Measurements from ENCODE around the gene OBSCN. TPM values are rescaled to one million over a fixed set of nuclear protein-coding genes. Genes with fewer than 3 reads are reported as not detected.

The OBSCN gene
- total and polyA plus RNA-seq, 2 donors (not counting 3 experiments of a cell fraction or from before 2014, with no cell fraction given) = 1.5 to 2.9 TPM

DNA sequence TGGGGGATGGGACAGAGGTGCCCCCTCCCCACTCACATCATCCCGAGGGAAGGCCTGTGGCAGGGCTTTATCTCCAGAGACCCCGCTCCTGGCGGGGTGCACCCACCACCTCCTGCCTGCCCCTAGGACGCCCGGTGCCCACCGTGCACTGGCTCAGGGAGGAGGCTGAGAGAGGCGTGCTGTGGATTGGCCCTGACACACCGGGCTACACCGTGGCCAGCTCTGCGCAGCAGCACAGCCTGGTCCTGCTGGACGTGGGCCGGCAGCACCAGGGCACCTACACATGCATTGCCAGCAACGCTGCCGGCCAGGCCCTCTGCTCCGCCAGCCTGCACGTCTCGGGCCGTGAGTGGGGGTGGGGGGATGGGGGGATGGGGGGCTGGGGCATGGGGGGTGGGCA lies 127.1 kb downstream of the OBSCN start:
- no peak overlapping the region for H3K4me2 ChIP-seq (ENCODE audit: insufficient read depth, low read length)
- no peaks in the 10 kb centered on the region for H3K4me1 ChIP-seq (ENCODE audit: control insufficient read depth, extremely low read depth, insufficient read depth, low read length)
- H2AFZ ChIP-seq (ENCODE audit: low read depth, low read length) = no peak overlapping the region
- dilution Hi-C loops (cut with MboI; ENCODE audit: extremely low pct_ligation_motif_present, low sequenced_read_pairs) (no loop called here), intact Hi-C loops (cut with micrococcal nuclease) (no loop called here)
- no peak for TF ChIP-seq POLR2AphosphoS5 (IDR thresholded peaks at IDR 0.05; ENCODE audit: insufficient read depth, low read depth, low read length)
- TF ChIP-seq, protein P1, sequence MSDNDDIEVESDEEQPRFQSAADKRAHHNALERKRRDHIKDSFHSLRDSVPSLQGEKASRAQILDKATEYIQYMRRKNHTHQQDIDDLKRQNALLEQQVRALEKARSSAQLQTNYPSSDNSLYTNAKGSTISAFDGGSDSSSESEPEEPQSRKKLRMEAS (IDR thresholded peaks at IDR 0.05; ENCODE audit: insufficient read depth, insufficient read length) = no peak
- no peak for TF ChIP-seq JUN (IDR thresholded peaks at IDR 0.05; ENCODE audit: borderline replicate concordance, insufficient read depth, insufficient read length, low read depth)
- no peak for TF ChIP-seq FOS (IDR thresholded peaks at IDR 0.05; ENCODE audit: borderline replicate concordance, insufficient read depth, low read length)
- TF ChIP-seq GATA2 (IDR thresholded peaks at IDR 0.05; ENCODE audit: insufficient read depth, insufficient read length, low read depth, low read length) = no peak
- TF ChIP-seq MYC (IDR thresholded peaks at IDR 0.05; ENCODE audit: low read depth, low read length) = no peak
- no peak for TF ChIP-seq EZH2 (IDR thresholded peaks at IDR 0.05; ENCODE audit: borderline replicate concordance, low read depth, low read length, severe bottlenecking)
- TF ChIP-seq POLR2A (IDR thresholded peaks at IDR 0.05; ENCODE audit: low read depth, low read length) = no peak
- TF ChIP-seq, protein P2, sequence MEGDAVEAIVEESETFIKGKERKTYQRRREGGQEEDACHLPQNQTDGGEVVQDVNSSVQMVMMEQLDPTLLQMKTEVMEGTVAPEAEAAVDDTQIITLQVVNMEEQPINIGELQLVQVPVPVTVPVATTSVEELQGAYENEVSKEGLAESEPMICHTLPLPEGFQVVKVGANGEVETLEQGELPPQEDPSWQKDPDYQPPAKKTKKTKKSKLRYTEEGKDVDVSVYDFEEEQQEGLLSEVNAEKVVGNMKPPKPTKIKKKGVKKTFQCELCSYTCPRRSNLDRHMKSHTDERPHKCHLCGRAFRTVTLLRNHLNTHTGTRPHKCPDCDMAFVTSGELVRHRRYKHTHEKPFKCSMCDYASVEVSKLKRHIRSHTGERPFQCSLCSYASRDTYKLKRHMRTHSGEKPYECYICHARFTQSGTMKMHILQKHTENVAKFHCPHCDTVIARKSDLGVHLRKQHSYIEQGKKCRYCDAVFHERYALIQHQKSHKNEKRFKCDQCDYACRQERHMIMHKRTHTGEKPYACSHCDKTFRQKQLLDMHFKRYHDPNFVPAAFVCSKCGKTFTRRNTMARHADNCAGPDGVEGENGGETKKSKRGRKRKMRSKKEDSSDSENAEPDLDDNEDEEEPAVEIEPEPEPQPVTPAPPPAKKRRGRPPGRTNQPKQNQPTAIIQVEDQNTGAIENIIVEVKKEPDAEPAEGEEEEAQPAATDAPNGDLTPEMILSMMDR (IDR thresholded peaks at IDR 0.05; ENCODE audit: extremely low read depth in 1 of 2, insufficient read depth in 1 of 2, low read depth in 1 of 2, low read length in 2 of 2) = no peak
- H3K9me1 ChIP-seq (replicated peaks; ENCODE audit: control insufficient read depth, extremely low read depth, insufficient read depth, low read length) = no peaks in the 10 kb centered on the region
- FAIRE-seq (no peak), DNase-seq (ENCODE audit: low read depth, low spot score) (no peak)
- POLR2A ChIA-PET = no interaction called here
- H3K27me3 ChIP-seq (ENCODE audit: control insufficient read depth in 2 of 2, insufficient read depth in 2 of 2, low read length in 2 of 2) = no peaks in the 10 kb centered on the region
- H3K9ac ChIP-seq (replicated peaks; ENCODE audit: extremely low read depth, insufficient read depth, low read length) = no peak overlapping the region
- no TSS peak for BruUV-seq (replicated peaks)
- no peak overlapping the region for H3K4me3 ChIP-seq (replicated peaks in 1 of 3; ENCODE audit: insufficient read depth in 1 of 3, low read depth in 1 of 3, low read length in 3 of 3)
- H3K36me3 ChIP-seq (ENCODE audit: control insufficient read depth in 2 of 2, extremely low read depth in 1 of 2, insufficient read depth in 2 of 2, low read length in 2 of 2) = no peaks in the 10 kb centered on the region
- H3K9me3 ChIP-seq (replicated peaks; ENCODE audit: control insufficient read depth, insufficient read depth, low read length) = no peaks in the 10 kb centered on the region
- CTCF ChIA-PET = no interaction called here
- no peaks in the 10 kb centered on the region for H3K79me2 ChIP-seq (ENCODE audit: control insufficient read depth, insufficient read depth, low read length)
- no peaks in the 10 kb centered on the region for H4K20me1 ChIP-seq (replicated peaks; ENCODE audit: control insufficient read depth, extremely low read depth, insufficient read depth, low read length)
- no peak overlapping the region for H3K27ac ChIP-seq (ENCODE audit: insufficient read depth, low read depth, low read length)
